HCT116 (cell line): ENCODE data around the gene AHNAK.

Source experiments
- CTCF ChIP-seq, 3 experiments: fragments of 200-600 bp in 1 of 3; sonication (generic) in 1 of 3; IDR thresholded peaks in 2 of 3; conservative IDR thresholded peaks in 1 of 3; 2 replicates each; pipeline ENCODE4 v1.5.1; 2012 to 2017; ENCODE audit warnings: low read depth in 2 of 3, low read length in 2 of 3, antibody characterized with exemption in 1 of 3, borderline replicate concordance in 1 of 3, control low read depth in 1 of 3, mild to moderate bottlenecking in 1 of 3, mixed read lengths in 1 of 3, mixed run types in 1 of 3, moderate library complexity in 1 of 3; ENCODE audit not compliant: insufficient read depth in 1 of 3
- ELF1 ChIP-seq: IDR thresholded peaks from 2 replicates; pipeline ENCODE4 v1.6.1; 2012; ENCODE audit warnings: low read depth, borderline replicate concordance
- EZH2 ChIP-seq: fragments of 200-600 bp; sonication (generic); IDR thresholded peaks from 2 replicates; pipeline ENCODE4 v1.6.1; 2017; ENCODE audit warnings: antibody characterized with exemption, mixed run types
- EZH2phosphoT487 ChIP-seq: fragments of 200-600 bp; IDR thresholded peaks from 2 replicates; pipeline ENCODE4 v1.6.1; 2018; ENCODE audit warnings: antibody characterized with exemption, borderline replicate concordance
- FOSL1 ChIP-seq: IDR thresholded peaks from 2 replicates; pipeline ENCODE4 v1.6.1; 2012; ENCODE audit warnings: low read depth
- MAX ChIP-seq: IDR thresholded peaks from 2 replicates; pipeline ENCODE4 v1.6.1; 2012
- POLR2A ChIP-seq: IDR thresholded peaks from 2 replicates; pipeline ENCODE4 v1.7.0; 2011; ENCODE audit warnings: borderline replicate concordance; ENCODE audit not compliant: insufficient read depth, insufficient read length; ENCODE audit errors: extremely low read depth
- POLR2AphosphoS5 ChIP-seq: IDR thresholded peaks from 2 replicates; pipeline ENCODE4 v1.6.1; 2011; ENCODE audit warnings: mild to moderate bottlenecking, low read depth, low read length, moderate library complexity
- SP1 ChIP-seq: IDR thresholded peaks from 2 replicates; pipeline ENCODE4 v1.6.1; 2012; ENCODE audit warnings: low read depth
- TCF7L2 ChIP-seq: IDR thresholded peaks from 2 replicates; pipeline ENCODE4 v1.7.0; 2011; ENCODE audit warnings: borderline replicate concordance, inconsistent platforms; ENCODE audit not compliant: insufficient read depth, insufficient read length; ENCODE audit errors: extremely low read depth
- YY1 ChIP-seq: IDR thresholded peaks from 2 replicates; pipeline ENCODE4 v1.6.1; 2011; ENCODE audit warnings: low read length, low read depth, moderate library complexity, mild to moderate bottlenecking; ENCODE audit not compliant: insufficient replicate concordance; ENCODE audit errors: extremely low read depth
- TF ChIP-seq, protein P1 (sequence below): IDR thresholded peaks from 2 replicates; pipeline ENCODE4 v1.6.1; 2012; ENCODE audit warnings: low read depth

GRCh38 chr11:62574363-62575071 is 27.9 kb upstream of the AHNAK start:
- TF ChIP-seq TCF7L2 (no peak), SP1 (no peak), ELF1 (no peak), FOSL1 (no peak), CTCF (IDR thresholded peaks at IDR 0.05 in 2 of 3, conservative IDR thresholded peaks at IDR 0.05 in 1 of 3; ENCODE audit: borderline replicate concordance in 1 of 3, insufficient read depth in 1 of 3, low read depth in 2 of 3, low read length in 2 of 3) (no peak), POLR2AphosphoS5 (no peak), EZH2phosphoT487 (no peak), YY1 (no peak), POLR2A (no peak), EZH2 (no peak), MAX (no peak)
- TF ChIP-seq, protein P1, sequence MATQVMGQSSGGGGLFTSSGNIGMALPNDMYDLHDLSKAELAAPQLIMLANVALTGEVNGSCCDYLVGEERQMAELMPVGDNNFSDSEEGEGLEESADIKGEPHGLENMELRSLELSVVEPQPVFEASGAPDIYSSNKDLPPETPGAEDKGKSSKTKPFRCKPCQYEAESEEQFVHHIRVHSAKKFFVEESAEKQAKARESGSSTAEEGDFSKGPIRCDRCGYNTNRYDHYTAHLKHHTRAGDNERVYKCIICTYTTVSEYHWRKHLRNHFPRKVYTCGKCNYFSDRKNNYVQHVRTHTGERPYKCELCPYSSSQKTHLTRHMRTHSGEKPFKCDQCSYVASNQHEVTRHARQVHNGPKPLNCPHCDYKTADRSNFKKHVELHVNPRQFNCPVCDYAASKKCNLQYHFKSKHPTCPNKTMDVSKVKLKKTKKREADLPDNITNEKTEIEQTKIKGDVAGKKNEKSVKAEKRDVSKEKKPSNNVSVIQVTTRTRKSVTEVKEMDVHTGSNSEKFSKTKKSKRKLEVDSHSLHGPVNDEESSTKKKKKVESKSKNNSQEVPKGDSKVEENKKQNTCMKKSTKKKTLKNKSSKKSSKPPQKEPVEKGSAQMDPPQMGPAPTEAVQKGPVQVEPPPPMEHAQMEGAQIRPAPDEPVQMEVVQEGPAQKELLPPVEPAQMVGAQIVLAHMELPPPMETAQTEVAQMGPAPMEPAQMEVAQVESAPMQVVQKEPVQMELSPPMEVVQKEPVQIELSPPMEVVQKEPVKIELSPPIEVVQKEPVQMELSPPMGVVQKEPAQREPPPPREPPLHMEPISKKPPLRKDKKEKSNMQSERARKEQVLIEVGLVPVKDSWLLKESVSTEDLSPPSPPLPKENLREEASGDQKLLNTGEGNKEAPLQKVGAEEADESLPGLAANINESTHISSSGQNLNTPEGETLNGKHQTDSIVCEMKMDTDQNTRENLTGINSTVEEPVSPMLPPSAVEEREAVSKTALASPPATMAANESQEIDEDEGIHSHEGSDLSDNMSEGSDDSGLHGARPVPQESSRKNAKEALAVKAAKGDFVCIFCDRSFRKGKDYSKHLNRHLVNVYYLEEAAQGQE, result no peak
